ENCODE results near the gene TXNIP. TPM values are rescaled to one million over a fixed set of nuclear protein-coding genes. Genes with fewer than 3 reads are reported as not detected.
A peak's percentile ranks its signal among the peaks of the same experiment; 100 is the strongest.

Gene TXNIP
- total RNA-seq, 2 donors from 2014 or later = 567 to 927 TPM

- H3K9me3 ChIP-seq (ENCODE audit: control insufficient read depth, low read length, poor library complexity, severe bottlenecking) = no peaks in the 10 kb centered on the region
- no peak for ATAC-seq
- Mint-ChIP-seq H3K27me3 (peaks cover 65% of the 10 kb centered on the region), H3K27ac (peak within 1 kb of the TSS; percentile 67), H3K4me3 (peak within 1 kb of the TSS; percentile 28), H3K36me3 (ENCODE audit: low read depth) (peaks cover 12% of the 10 kb centered on the region), H3K4me1 (peaks cover 14% of the 10 kb centered on the region)
- no peak for DNase-seq
Measured at GRCh38 chr1:146021622-146022402, 25.4 kb upstream of the TXNIP start, which contains the start of gene HJV. TSS of gene HJV (minus strand) at chr1:146021735. CDS start at chr1:146020231, 1,504 bp downstream.

DNA sequence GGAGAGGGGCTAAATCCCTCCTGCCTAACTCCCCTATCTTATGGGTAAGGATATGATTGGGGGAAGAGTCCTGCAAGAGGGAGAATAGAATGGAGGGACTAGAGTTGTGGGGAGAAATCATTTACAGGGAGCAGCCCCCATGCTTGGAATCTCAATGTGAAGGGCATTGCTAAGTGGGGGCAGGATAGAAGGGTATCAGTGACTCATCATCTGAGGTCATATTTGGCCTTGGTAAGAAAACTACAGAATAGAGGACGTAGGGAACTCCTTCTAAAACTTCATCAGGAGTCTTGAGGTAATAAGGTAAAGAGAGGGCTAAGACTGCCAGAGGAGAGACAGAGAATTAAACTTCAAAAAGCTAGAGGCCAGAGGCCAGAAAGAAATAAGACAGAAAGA is 24.7 kb upstream of the TXNIP start:
- H3K9me3 ChIP-seq (ENCODE audit: control insufficient read depth, low read length, poor library complexity, severe bottlenecking) = no peaks in the 10 kb centered on the region
- H3K27ac Mint-ChIP-seq = peak overlapping the region; percentile 67
- peaks cover 67% of the 10 kb centered on the region for H3K27me3 Mint-ChIP-seq
- no peak for ATAC-seq
- no peak for DNase-seq
- H3K4me1 Mint-ChIP-seq = peaks cover 14% of the 10 kb centered on the region
- peak overlapping the region; percentile 28 for H3K4me3 Mint-ChIP-seq
- peaks cover 12% of the 10 kb centered on the region for H3K36me3 Mint-ChIP-seq (ENCODE audit: low read depth)

- no peaks in the 10 kb centered on the region for H3K9me3 ChIP-seq (ENCODE audit: control insufficient read depth, low read length, poor library complexity, severe bottlenecking)
- peak overlapping the region; percentile 67 for H3K27ac Mint-ChIP-seq
- DNase-seq (no peak), ATAC-seq (no peak)
- peaks cover 14% of the 10 kb centered on the region for H3K4me1 Mint-ChIP-seq
- peaks cover 61% of the 10 kb centered on the region for H3K27me3 Mint-ChIP-seq
- H3K36me3 Mint-ChIP-seq (ENCODE audit: low read depth) = peaks cover 12% of the 10 kb centered on the region
- H3K4me3 Mint-ChIP-seq = no peak overlapping the region
Measured at GRCh38 chr1:146020058-146021049, 24.0 kb upstream of the TXNIP start.

DNA sequence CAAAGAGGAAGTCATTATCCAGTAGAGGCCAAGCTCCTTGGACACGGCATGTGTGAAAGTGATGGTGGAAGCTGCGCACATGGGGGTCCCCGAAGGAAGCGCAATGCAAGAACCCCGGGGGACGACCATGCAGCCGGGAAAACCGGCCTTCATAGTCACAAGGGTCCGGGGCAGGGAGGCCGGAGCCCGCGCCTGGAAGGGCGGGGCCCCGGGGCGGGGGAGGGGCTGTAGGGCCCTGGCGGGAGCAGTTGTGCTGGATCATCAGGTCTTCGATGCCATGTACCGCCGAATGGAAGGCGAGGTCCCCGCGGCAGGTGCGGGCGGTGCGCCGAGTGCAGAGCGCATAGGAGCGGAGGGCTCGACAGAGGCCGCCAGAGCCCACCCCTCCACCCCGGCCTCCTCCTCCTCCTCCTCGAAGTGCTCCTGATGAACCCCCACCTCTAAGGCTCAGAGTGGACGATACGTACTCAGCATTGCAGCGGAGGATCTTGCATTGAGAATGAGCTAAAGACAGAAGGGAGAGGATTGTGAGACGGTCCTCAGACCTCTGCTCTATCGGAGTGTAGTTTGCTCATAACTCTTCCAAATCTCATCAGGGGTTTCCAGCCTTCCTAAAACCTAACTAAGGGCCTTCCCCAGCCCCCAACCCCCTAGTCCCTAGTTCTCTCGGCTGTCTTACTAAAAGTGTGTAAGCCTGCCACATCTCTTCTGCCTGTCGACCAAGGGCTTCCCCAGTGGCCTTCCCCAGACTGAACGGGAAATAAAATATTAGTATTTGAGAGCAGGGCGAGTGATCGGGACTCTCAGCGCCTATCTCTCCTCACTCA is 23.1 kb upstream of the TXNIP start:
- H3K27me3 Mint-ChIP-seq = peaks cover 54% of the 10 kb centered on the region
- peak overlapping the region; percentile 78 for H3K4me3 Mint-ChIP-seq
- peak; percentile 32 for ATAC-seq

DNA sequence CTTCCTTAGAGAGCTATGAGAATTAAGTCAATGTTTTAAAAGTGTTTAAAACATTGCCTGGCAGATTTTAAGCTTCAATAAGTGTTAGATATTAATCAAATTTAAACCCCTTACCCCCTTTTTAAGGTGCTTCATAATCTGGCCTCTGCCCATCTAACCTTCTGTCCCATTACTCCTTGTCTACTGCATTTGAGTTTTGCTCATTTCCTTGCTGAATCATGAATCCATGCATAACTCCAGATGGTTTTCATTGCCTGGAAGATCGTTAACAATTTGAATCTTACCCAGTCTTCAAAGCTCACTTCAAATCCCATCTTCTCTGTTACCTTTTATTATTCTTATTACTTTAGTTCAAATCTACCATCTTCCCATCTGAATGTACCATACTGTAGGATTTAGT is 20.5 kb upstream of the TXNIP start:
- Mint-ChIP-seq H3K4me1 (peaks cover 19% of the 10 kb centered on the region), H3K27ac (no peak overlapping the region), H3K36me3 (ENCODE audit: low read depth) (peaks cover 12% of the 10 kb centered on the region), H3K27me3 (peaks cover 50% of the 10 kb centered on the region), H3K4me3 (no peak overlapping the region)
- H3K9me3 ChIP-seq (ENCODE audit: control insufficient read depth, low read length, poor library complexity, severe bottlenecking) = no peaks in the 10 kb centered on the region
- ATAC-seq = no peak
- DNase-seq = no peak

More for the DNA sequence above, 23.1 kb upstream of the TXNIP start:
- no peaks in the 10 kb centered on the region for H3K9me3 ChIP-seq (ENCODE audit: control insufficient read depth, low read length, poor library complexity, severe bottlenecking)
- H3K27ac Mint-ChIP-seq = no peak overlapping the region
- peaks cover 12% of the 10 kb centered on the region for H3K36me3 Mint-ChIP-seq (ENCODE audit: low read depth)
- peaks cover 14% of the 10 kb centered on the region for H3K4me1 Mint-ChIP-seq
- DNase-seq = no peak

- ATAC-seq (no peak), DNase-seq (no peak)
- Mint-ChIP-seq H3K36me3 (ENCODE audit: low read depth) (peaks cover 3% of the 10 kb centered on the region), H3K4me3 (no peak overlapping the region), H3K27ac (no peak overlapping the region), H3K4me1 (peaks cover 7% of the 10 kb centered on the region), H3K27me3 (peaks cover 19% of the 10 kb centered on the region)
- no peaks in the 10 kb centered on the region for H3K9me3 ChIP-seq (ENCODE audit: control insufficient read depth, low read length, poor library complexity, severe bottlenecking)
Measured at GRCh38 chr1:146013559-146013922, 17.2 kb upstream of the TXNIP start.

DNA sequence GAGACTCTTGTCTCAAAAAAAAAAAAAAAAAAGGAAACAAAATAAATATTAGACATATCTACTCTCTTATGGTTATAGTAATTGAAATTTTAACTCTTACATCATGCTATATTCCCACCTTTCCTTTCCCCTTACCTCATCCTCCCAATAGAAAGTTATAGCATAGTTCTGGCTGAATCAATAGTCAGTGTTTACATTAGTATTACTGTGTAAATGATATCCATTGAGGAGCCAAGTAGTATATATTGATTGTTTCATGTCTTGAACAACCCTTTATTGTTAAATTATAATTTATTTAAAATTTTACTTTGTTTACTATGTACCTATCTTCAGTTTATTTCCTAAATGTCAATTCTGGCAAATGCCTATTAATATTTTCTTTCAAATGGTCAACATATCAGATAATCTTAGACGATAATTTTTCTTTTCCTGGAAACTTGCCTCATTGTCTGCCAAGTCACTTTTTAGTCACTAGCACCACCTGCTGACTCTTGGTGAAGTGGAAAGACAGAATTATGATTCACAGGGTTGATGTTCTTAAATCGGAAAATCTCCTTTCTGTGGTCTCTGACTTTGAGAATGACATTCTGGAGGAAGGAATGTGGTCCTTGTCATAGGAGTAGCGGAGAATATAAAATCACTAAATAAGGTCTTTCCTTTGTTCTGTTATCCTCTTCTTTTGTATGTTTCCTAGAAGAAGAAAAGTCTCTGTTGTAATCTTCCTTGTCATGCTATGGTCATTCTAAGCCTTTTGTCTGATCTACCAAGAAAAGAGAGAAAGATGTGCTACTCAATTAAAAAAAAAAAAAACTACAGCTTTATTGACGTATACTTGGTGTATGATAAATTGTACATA is 16.6 kb upstream of the TXNIP start:
- H3K36me3 Mint-ChIP-seq (ENCODE audit: low read depth) = peaks cover 2% of the 10 kb centered on the region
- H3K4me1 Mint-ChIP-seq = peaks cover 7% of the 10 kb centered on the region
- no peak overlapping the region for H3K4me3 Mint-ChIP-seq
- H3K27me3 Mint-ChIP-seq = peaks cover 14% of the 10 kb centered on the region
- H3K9me3 ChIP-seq (ENCODE audit: control insufficient read depth, low read length, poor library complexity, severe bottlenecking) = no peaks in the 10 kb centered on the region
- H3K27ac Mint-ChIP-seq = no peak overlapping the region
- peak; percentile 59 for ATAC-seq
- DNase-seq = peak in 1 of 3 donors; percentile 42

DNA sequence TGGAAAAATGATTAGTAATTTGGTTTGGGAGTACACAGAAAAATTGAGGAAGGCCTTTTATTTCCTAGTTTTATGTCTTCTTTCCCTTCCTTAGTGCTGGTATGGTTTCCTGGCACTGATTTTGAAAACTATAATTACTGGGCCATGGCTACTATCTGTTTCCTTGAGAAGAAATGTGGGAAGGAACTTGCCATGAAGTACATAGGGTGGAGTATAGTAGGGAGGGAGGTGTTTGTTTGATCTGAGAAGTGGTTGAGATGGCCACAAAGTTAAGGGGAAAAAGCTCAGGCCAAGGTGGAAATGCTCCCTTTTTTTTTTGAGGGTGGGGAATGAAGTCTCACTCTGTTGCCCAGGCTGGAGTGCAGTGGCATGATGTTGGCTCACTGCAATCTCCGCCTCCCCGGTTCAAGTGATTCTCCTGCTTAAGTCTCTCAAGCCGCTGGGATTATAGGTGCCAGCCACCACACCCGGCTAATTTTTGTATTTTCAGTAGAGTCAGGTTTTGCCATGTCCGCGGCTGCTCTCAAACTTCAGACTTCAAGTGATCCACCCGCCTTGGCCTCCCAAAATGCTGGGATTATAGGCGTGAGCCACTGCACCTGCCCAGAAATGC is 13.9 kb upstream of the TXNIP start:
- ATAC-seq = no peak
- peaks cover 25% of the 10 kb centered on the region for H3K4me1 Mint-ChIP-seq
- no peaks in the 10 kb centered on the region for H3K27me3 Mint-ChIP-seq
- H3K36me3 Mint-ChIP-seq (ENCODE audit: low read depth) = peaks cover 4% of the 10 kb centered on the region
- no peak for DNase-seq
- H3K27ac Mint-ChIP-seq = no peak overlapping the region
- H3K4me3 Mint-ChIP-seq = no peak overlapping the region
- no peaks in the 10 kb centered on the region for H3K9me3 ChIP-seq (ENCODE audit: control insufficient read depth, low read length, poor library complexity, severe bottlenecking)

DNA sequence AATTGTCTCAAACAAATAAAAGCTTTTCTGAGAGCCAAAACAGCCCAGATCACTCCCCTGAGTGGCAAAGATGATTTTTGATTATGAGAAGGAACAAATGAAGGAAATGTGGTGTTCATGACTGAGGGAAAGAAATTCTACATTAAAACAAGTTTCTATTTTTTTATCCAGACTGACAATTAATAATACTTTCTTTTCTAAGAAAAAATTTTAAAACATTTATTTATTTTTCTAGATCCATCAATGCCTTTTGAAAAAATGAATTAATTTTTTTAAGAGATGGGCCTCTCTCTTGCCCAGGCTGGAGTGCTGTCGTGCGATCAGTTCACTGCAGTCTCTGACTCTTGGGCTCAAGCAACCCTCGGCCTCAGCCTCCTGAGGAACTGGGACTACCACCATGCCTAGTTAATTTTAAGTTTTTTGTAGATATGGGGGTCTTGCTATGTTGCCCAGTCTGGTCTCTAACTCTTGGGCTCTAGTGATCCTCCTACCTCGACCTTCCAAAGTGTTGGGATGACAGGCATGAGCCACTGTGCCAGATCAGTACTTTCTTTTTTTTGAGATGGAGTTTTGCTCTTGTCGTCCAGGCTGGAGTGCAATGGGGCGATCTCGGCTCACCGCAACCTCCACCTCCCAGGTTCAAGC is 11.2 kb upstream of the TXNIP start:
- H3K9me3 ChIP-seq (ENCODE audit: control insufficient read depth, low read length, poor library complexity, severe bottlenecking) = no peaks in the 10 kb centered on the region
- H3K36me3 Mint-ChIP-seq (ENCODE audit: low read depth) = peaks cover 5% of the 10 kb centered on the region
- H3K27me3 Mint-ChIP-seq = no peaks in the 10 kb centered on the region
- peak overlapping the region; percentile 97 for H3K27ac Mint-ChIP-seq
- DNase-seq (no peak), ATAC-seq (no peak)
- peaks cover 33% of the 10 kb centered on the region for H3K4me1 Mint-ChIP-seq
- H3K4me3 Mint-ChIP-seq = no peak overlapping the region

GRCh38 chr1:146001709-146002108 is 5.3 kb upstream of the TXNIP start:
- Mint-ChIP-seq H3K4me3 (peak overlapping the region; percentile 41), H3K4me1 (peaks cover 64% of the 10 kb centered on the region), H3K27me3 (no peaks in the 10 kb centered on the region), H3K36me3 (ENCODE audit: low read depth) (peaks cover 5% of the 10 kb centered on the region), H3K27ac (peak overlapping the region; percentile 97)
- DNase-seq (no peak), ATAC-seq (no peak)
- H3K9me3 ChIP-seq (ENCODE audit: control insufficient read depth, low read length, poor library complexity, severe bottlenecking) = no peaks in the 10 kb centered on the region

DNA sequence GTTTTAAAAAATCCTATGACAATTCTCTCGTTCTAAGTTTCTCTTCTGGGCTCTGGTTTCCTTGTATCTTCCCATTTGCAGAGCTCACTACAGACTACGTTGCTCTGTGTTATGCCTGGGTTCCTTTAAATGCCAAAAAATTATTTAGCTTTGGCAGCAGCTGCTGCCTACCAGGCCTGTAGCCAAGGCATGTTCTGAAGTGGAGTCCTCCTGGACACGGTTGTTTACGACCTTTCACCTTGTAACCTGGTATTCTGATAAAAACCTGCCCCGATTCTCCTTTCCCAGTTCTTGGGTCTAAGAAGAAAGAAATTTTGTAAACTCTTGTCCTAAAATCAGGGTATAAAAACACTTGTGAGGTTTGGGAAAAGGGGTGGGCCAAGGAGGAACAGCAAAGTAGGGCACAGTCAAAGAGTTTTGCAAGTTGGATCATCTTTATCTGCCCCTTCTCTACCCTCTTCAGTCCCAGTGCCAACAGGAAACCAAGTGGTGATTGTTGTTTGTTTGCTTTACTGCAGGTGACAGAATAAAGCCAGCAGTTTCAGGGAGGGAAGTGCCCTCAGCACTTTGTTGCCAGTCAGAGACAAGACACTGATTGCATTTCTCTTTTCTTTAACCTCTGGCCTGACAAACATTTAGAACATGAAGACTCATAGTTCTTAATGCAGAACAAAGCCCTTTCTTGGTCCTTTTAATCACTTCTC is 3.1 kb upstream of the TXNIP start:
- no peak for DNase-seq
- peak; percentile 62 for ATAC-seq
- peak overlapping the region; percentile 97 for H3K27ac Mint-ChIP-seq
- H3K36me3 Mint-ChIP-seq (ENCODE audit: low read depth) = peaks cover 15% of the 10 kb centered on the region
- H3K4me3 Mint-ChIP-seq = peak overlapping the region; percentile 99
- no peaks in the 10 kb centered on the region for H3K9me3 ChIP-seq (ENCODE audit: control insufficient read depth, low read length, poor library complexity, severe bottlenecking)
- no peaks in the 10 kb centered on the region for H3K27me3 Mint-ChIP-seq
- peaks cover 55% of the 10 kb centered on the region for H3K4me1 Mint-ChIP-seq
